GM19324 (cell line): Measurements from ENCODE around the gene SESN1.
"Not testable (repeated sequence)": the region's sequence is repeated elsewhere in the genome, so short reads cannot be mapped to it uniquely, and the experiment has no call there.

ENCODE experiments used
- ATAC-seq: cut with Tn5 transposase; IDR thresholded peaks from one replicate; pipeline ENCODE4 v1.9.1; 2021; ENCODE audit warnings: mild to moderate bottlenecking, moderate library complexity; ENCODE audit not compliant: unreplicated experiment, low FRiP score

The SESN1 gene

DNA sequence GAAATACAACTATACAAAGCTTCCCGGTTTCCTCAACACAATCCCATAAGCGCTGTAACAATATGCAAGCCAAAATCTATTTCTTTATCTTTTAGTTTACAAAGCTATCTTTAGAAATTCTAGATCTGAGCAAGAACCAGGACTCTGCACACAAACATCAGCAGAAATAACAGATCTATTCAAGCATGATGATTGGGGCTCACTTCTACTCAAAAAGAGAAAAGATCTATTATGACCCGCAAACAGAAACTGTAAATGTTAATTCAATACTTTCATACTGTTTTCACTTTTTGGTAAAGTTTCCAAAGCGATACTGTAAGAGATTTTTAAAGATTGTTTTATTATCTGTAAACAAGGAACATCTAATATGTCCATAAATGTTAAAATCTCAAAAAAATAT is 86.6 kb downstream of the SESN1 start:
- ATAC-seq = no peak

- ATAC-seq = no peak
Measured at GRCh38 chr6:109007521-109007920, 87.1 kb downstream of the SESN1 start.

DNA sequence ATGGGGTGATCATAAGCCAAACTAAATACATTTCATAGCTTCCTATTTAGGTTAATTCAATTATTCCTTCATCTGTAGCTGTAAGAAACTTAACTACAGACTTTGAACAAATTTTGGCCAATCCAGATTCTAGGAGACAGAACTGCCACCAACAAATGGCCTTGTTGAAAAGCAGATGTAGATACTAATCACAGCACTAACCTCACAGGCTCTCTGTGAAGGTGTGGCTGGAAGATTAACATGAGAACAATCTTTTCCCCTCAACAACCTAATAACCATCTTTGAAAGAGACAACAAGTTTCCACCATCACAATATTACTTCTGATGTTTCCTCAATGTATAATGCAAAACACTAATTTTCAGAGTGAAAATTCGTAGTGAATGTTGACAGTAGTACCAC is 87.8 kb downstream of the SESN1 start:
- no peak for ATAC-seq

DNA sequence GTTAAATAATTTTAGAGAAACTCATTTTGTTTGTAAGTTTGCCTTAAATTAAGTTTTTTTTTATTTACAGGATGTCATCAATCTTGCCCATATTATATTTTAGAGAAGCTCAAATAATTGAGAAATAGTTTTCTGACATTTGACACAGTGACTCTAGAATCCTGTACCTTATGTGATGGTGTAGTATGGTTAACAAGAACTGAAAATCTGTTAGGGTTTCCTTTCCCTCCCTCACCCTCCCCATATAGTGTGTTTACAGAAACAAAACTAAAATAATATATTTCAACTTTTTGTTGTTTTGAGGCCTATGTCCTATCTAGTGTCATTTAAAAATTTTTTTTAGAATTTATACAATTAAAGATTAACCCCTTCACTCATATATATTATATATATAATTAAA is 91.8 kb downstream of the SESN1 start:
- no peak for ATAC-seq

GRCh38 chr6:109002051-109002697 is 92.5 kb downstream of the SESN1 start:
- no peak for ATAC-seq

GRCh38 chr6:109001291-109001894 is 93.3 kb downstream of the SESN1 start:
- ATAC-seq = no peak

DNA sequence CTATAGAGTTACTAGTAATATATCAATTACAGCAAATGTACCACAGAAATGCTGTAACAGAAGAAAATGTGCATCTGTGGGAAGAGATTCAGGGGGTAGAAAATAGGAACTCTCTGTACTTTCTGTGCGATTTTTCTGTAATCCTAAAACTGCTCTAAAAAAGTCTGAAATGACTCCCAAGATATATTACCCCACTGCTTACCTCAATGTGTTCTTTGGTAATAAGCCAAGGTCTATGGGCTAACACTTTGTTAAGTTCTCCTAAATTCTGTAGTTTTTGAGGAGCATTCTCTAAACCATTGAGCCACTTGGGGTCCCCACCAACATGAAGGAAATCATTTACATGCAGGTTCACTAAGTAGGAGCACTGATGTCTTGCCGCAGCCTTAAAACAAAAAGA is 94.4 kb downstream of the SESN1 start:
- no peak for ATAC-seq

DNA sequence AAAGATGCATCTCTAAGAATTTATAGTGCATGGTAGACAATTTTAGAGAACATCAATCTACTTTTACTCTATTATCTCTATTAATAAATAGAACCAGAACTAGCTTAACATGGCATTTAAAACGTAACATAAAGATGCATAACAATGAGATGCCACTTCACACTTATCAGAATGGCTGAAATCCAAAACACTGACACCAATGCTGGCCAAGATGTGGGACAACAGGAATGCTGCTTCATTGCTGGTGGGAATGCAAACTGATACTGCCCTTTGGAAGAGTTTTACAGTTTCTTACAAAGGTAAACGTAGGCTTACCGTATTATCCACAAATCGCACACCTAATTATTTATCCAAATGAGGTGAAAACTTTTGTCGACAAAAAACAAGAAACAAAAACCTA is 95.2 kb downstream of the SESN1 start:
- no peak for ATAC-seq

DNA sequence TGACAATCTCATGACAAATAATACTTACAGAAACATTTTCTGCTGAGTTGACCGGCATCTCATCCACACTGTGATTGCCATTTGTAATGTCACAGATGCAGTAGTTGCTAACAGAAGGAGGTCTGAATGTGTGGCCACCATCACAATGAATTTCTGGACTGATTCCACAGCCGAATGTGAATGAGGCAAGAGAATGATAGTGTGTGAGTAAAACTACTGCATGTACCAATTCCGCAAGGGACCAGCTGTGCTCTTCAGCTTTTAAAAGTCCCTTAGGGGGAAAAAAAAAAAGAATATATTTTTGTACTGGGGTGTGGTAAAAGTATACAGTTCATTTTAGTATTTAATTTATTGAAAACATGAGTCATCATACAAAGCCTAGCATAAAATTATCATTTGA is 96.2 kb downstream of the SESN1 start:
- no peak for ATAC-seq

- ATAC-seq = no peak
Measured at GRCh38 chr6:108996208-108996607, 98.4 kb downstream of the SESN1 start.

DNA sequence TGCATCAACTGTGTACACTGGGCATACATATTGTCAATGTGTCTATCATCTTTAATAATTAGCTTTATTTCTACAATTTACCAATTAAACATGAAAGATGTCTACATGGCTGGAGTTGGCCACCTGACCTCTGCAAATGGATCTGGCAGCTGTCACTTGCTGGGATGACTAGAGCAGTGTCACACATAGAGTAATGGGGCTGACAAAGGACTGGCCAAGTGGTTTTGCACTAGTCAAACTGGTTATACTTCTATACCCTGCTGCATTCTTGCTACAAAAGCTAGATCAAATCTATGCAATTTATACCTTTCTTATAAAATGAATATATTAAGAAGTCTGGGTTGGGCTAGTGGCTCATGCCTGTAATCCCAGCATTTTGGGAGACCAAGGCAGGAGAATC is 99.3 kb downstream of the SESN1 start:
- ATAC-seq = no peak

DNA sequence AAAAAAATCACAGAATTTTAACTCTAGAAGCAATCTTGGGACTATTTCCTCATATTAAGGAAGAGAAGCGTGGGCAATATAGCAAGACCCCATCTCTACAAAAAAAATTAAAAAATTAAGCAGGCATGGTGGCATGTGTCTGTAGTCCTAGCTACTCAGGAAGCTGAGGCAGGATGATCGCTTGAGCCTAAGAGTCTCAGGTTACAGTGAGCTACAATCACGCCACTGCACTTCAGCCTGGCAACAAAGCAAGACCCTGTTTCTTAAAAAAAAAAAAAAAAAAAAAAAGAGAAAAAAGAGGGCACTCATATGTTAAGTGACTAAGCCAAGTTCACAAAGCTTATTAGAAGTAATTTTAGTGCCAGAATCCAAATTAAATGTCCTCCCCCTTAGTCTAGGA is 100.8 kb downstream of the SESN1 start:
- ATAC-seq = no peak

- ATAC-seq = no peak
Measured at GRCh38 chr6:108989700-108990099, 104.9 kb downstream of the SESN1 start.

DNA sequence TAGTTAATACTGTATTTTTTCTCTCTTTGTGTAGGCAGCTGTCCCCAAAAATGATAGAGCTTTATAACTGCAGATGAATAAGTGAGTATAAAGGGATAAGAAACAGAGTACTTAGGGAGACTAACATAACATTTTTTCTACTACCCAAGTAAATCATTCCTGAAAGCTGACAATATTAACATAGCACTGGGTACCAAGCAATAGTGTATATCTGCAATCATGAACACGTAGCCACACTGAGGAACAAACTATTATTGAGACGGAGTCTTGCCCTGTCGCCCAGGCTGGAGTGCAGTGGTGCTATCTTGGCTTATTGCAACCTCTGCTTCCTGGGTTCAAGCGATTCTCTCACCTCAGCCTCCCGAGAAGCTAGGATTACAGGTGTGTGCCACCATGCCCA is 105.9 kb downstream of the SESN1 start:
- no peak for ATAC-seq

DNA sequence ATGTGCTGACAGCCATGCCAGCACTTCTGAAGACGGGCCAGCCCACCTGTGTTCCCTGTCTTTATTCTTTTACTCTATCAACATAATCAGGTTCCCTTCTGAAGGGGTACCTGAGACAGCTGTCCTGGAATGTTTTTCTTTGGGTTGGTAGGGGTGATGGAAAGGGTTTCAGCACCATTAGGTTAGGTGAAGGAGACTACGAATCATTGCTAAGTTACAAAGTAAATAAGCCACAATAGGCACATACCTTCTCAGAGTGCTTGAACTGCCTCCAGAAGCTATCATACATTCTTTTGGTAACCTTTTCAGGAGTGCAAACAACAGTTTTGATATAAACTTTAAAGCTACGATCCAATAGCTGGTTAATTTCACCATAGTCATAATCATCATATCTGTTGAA is 106.3 kb downstream of the SESN1 start:
- no peak for ATAC-seq

- ATAC-seq = no peak
Measured at GRCh38 chr6:108987156-108987555, 107.5 kb downstream of the SESN1 start.

DNA sequence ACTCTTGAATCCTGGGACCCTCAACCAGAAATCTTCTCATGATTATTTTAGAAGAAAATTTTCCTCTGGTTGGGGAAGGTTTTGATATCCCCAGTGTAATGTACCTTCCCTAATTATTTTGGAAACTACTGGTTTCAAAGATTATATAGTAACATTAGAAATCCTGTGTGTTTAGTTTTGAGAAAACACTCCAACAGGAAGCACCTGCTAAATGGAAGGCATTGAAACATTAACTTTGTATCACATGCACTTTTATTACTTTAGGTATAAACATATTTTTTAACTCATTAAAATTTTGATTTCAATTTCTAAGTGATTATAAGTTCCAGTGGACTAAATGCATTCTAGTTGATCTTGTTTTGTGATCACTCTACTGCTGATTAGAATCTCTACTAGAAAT is 109.3 kb downstream of the SESN1 start:
- ATAC-seq = no peak

- ATAC-seq = no peak
Measured at GRCh38 chr6:108983151-108983550, 111.5 kb downstream of the SESN1 start.

DNA sequence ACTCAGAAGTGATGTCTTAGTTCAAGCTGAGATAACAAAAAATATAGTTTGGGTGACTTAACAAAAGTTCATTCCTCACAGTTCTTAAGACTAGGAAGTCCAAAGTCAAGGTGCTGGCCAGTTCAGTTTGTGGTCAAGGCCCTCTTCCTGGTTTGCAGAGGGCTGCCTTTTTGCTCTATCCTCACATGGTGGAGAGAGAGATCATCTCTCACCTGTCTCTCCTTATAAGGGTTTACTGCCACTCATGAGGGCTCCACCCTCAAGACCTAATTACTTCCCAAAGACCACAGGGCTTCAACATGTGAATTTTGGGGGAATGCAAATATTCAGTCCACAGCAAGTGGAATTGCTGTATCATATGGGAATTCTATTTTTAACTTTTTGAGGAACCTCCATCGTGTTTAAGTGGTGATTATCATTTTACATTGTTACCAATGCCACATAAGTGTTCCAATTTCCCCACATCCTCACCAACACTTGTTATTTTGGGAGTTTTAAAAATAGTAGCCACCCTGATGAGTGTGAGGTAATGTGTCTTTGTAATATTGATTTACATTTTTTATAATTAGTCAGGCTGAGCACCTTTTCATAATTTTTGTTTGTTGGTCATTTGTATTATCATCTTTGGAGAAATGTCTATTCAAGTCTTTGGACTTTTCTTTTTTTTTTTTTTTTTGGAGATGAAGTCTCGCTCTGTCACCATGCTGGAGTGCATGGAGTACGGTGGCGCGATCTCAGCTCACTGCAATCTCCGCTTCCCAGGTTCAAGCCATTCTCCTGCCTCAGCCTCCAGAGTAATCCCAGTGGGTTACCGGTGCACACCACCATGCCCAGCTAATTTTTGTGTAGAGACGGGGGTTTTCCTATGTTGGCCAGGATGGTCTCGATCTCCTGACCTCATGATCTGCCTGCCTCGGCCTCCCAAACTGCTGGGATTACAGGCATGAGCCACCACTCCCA is 112.2 kb downstream of the SESN1 start:
- no peak for ATAC-seq

DNA sequence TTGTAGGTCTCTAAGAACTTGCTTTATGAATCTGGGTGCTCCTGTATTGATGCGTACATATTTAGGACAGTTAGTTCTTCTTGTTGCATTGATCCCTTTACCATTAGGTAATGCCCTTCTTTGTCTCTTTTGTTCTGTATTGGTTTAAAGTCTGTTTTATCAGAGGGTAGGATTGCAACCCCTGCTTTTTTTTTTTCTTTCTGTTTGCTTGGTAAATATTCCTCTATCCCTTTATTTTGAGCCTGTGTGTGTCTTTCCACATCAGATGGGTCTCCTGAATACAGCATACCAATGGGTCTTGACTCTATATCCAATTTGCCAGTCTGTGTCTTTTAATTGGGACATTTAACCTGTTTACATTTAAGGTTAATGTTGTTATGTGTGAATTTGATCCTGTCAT is 116.0 kb downstream of the SESN1 start:
- ATAC-seq = not testable (repeated sequence)

- ATAC-seq = no peak
Measured at GRCh38 chr6:108974201-108974600, 120.4 kb downstream of the SESN1 start.

DNA sequence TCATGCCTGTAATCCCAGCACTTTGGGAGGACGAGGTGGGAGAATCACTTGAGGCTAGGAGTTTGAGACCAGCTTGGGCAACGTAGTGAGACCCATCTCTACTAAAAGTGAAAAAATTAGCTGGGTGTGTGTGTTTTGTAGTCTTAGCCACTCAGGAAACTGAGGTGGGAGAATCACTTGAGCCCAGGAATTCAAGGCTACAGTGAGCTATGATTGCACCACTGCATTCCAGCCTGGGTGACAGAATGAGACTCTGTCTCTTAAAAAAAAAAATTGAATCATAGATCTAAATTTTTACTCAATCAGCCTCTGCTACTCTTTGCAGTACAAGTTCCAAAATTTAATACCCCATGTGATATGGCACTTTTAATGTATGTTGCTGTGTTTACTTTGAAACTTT is 124.9 kb downstream of the SESN1 start:
- no peak for ATAC-seq
